ENCODE measurements around the gene POR.
"Not testable (repeated sequence)": the region's sequence is repeated elsewhere in the genome, so short reads cannot be mapped to it uniquely, and the experiment has no call there.

The POR gene

DNA sequence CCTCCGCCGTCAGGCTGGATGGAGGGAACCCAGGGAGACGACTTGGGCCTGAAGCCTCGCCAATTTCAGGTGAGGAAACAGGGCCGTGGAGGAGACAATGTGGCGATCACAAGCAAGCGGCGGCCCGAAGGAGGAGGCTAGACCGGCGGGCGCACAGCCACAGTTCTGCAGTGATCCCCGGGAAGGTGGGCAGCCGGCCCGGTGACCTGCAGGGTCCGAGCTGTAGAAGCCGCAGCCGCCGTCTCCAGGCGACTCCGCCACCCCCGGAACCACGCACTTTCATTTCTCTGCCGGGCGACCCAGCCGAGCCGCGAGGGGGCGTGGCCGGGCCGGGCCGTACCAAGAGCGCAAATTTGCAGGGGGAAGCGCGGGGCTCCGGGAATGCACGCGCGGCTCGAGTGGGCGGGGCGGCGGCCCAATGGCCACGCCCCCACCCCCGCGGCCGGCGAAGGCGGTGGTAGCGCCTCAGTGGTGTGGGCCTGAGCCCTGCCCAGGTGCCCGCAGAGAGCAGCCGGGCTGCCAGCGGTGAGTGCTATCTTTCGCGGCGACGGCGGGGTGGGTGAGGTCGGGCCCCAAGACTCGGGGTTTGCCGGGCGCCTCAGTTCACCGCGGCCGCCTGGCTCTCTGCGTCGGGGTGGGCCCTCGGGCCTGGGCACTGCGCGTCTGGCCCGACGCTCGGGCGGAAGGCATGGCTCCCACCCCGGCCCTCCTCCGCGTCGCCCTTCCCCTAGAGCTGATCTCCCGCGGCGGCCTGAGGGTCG lies at the start of gene POR:
POR (plus strand) TSS at position 501 of the 761 bp plus-strand sequence. CDS start 38,847 bp downstream, outside the sequence.
- peak; percentile 71 to 76 for DNase-seq

DNA sequence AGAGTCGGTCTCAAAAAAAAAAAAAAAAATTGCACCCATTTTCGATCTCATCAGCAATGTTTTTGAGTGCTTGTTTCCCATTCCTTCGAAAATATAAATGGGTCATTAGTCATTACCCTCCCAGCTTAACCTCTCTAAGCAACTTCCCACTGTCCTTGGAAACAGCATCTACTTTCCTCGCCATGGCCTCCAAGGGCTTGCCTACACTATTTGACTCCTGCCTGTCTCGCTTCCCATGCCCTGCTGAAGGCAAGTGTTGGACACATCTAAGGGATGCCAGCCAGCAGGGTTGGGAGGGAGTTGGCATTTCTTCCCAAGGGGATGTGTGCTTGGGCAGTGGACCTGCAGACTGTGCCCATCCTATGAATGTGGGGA lies 48.9 kb upstream of the POR start:
- no peak for DNase-seq

DNA sequence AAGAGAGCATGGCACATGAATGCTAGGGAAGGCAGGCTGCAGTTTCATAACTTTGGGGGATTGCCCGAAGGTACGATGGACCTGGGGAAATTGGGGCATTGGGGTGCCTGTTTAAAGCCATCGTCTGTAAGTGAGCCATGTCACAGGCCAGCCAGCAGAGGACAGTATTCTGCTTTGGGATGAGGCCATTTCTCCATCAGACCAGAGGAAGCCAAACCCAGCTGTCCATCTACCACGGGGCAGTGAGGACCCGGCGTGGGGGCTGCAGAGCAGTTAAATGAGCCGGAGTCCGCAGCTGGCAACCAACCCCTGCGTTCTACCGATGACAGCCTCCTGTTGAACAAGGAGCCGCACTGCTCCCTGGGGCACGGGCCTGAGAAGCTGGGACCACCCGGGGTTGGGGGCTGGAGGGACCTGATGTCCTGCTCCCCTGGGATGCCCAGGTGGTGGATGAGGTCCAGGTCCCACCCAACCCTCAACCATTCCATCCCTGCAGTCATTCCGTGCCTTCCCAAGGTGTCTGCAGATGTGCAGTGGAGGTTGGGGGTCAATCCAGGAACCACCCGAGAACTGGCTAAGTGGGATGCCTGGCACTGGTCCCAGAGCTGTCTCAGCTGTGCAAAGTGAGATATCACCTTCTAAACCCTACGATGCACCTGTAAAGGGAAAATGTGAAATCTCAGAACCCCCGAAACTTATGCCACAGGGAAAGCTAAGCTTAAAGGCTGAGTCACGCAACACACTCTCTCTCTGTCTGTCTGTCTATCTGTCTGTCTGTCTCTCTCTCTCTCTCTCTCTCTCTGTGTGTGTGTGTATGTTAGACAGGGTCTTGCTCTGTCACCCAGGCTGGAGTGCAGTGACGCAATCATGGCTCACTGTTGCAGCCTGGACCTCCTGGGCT lies 48.2 kb upstream of the POR start:
- DNase-seq: peak; percentile 70 to 71

GRCh38 chr7:75867390-75867717 lies 47.6 kb upstream of the POR start:
- no peak for DNase-seq

GRCh38 chr7:75868153-75868552 lies 46.8 kb upstream of the POR start:
- DNase-seq: no peak

GRCh38 chr7:75869776-75870379 lies 45.1 kb upstream of the POR start:
- DNase-seq: no peak

- no peak for DNase-seq
Measured at GRCh38 chr7:75870557-75871161, 44.3 kb upstream of the POR start.

DNA sequence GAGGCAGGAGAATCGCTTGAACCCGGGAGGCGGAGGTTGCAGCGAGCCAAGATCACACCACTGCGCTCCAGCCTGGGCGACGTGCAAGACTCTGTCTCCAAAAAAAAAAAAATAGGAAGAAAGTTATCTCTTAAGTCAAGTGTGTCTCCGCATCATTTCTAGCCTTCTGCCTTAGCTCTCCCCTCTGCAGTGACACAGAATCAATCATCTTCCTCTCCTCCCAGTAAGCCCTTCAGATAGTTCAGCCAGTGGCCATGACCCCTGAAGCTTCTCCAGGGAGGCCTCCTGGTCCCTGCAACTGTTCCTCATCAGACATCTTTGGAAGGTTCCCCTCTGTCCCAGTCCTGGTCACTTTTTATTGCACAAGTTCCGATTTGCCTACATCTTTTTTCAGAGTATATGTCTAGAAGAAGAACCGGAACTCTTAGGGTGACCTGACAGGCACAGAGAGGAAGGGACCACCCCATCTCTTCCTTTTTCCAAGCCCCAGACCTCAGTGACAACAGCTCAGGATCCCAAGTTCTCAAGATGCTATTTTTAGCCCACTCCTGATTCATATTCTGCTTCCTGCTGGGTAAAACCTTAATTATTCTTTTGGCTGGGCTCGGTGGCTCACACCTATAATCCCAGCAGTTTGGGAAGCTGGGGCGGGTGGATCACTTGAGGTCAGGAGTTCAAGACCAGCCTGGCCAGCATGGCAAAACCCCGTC lies 42.7 kb upstream of the POR start:
- DNase-seq: no peak

GRCh38 chr7:75874180-75874579 lies 40.8 kb upstream of the POR start:
- DNase-seq: not testable (repeated sequence)

GRCh38 chr7:75875113-75876080 lies 39.6 kb upstream of the POR start:
- DNase-seq: no peak

GRCh38 chr7:75876126-75876881 lies 38.7 kb upstream of the POR start:
- peak; percentile 54 to 69 for DNase-seq

DNA sequence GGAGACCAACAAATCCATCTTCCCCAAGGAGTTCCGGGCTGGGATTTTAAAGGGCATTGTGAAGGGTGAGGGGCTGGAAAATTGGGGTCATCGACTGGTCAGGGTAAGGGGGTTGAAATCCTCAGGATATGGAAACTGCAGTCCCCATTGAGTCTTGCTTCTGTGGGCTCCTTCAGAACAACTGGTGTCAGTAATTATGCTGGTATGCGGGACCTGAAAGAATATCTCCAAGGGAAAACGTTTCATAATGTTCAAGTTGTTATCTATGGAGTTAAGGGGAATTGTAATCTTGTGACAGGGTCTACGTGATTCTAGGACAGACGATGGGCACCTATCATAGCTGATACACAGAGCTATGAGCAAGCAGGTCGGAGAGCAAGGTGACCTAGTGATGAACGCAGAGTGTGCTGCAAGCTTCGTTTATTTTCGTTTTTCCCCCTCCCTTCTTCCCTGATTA lies 36.6 kb upstream of the POR start:
- no peak for DNase-seq

DNA sequence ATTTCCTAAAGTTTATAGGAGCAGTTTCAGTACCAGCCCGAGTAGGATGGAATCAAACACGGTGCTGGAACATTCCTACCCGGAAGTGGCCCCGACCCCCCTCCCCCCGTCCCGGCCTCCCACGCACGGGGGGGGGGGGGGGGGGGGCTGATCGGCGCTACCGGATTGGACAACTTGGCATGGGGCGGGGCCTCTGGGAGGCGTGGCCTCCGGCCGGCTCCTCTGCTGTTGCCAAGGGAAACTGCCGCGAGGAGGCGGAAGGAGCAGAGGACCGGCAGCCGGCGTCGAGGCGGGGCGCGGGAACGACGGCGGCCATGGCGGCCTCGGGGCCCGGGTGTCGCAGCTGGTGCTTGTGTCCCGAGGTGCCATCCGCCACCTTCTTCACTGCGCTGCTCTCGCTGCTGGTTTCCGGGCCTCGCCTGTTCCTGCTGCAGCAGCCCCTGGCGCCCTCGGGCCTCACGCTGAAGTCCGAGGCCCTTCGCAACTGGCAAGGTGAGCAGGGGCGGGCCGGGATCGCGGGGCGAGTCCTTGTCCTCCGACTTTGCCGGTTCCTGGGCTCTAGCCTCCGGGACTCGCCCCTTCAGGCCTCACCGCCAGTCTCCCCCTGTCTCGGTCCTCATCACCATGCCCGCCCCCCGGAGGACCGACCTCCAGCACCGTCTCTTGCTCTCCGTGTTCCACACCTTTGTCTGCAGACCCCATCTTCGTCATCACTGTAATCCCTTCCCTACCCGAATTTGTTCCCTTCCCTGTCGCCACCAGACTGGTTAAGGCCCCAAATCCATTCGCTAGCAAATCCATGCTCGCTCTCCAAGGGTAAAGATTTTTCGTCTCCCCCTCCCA lies 36.0 kb upstream of the POR start, which contains the start of gene RHBDD2:
RHBDD2 (plus strand) TSS at position 266 of the 843 bp plus-strand sequence; CDS start at position 315, 49 bp downstream.
- peak; percentile 74 to 82 for DNase-seq

DNA sequence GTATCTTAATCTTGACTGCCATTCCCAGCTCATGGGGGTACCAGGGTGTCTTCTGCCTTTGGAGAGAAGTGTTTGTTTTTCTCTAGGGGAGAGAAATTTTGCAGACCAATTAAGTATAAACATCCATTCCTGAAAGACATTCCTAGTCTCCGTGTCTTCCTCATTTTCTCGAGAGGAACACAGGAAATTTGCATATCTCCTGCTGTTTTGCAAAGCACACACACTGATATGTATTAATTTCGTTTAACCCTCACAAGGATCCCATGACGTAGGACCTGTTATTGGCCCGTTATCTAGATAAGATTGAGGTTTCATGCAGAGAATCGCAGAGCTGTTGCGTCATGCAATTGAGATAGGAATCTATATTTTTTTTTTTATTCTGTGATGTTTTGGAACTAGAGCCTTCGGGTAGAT lies 35.2 kb upstream of the POR start:
- no peak for DNase-seq

DNA sequence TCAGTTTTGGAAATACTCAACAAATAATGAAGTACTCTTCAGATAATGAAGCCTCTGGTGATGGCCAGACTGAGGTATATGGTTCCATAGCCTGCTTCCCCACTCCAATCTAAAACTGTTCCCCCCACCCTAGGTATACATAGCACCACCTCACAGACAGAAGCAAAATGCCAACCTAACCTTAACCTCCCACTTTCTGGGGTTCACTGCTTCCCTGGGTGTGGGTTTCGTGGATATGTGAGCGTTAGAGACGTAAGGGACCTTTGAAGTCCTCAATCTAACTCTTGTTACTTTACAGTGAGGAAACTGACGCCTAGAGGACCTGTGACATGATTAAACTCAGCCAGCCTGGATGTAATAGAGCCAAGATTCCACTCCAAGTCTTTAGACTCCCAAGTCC lies 34.7 kb upstream of the POR start:
- DNase-seq: no peak

GRCh38 chr7:75881436-75882095 lies 33.4 kb upstream of the POR start:
- DNase-seq: no peak

- DNase-seq: not testable (repeated sequence)
Measured at GRCh38 chr7:75883265-75883824, 31.6 kb upstream of the POR start.

- DNase-seq: no peak
Measured at GRCh38 chr7:75884476-75884875, 30.5 kb upstream of the POR start.

Measured in AML-193 (cell line).